Gastroesophageal sphincter (tissue), 3 donors: ENCODE measurements around the gene PPP4R1.

Source experiments
- EP300 ChIP-seq: sonication (generic); formaldehyde crosslinking; IDR thresholded peaks from one replicate; pipeline ENCODE4 v1.6.1; 2017; ENCODE audit warnings: antibody characterized with exemption, mild to moderate bottlenecking
- POLR2A ChIP-seq, 2 donors: fragments of 450-650 bp; IDR thresholded peaks; one replicate each; pipeline ENCODE4 v1.6.1; 2017; ENCODE audit warnings: antibody characterized with exemption in 2 of 2, mild to moderate bottlenecking in 2 of 2, moderate library complexity in 1 of 2
- POLR2AphosphoS5 ChIP-seq: sonication (generic); formaldehyde crosslinking; IDR thresholded peaks from one replicate; pipeline ENCODE4 v1.6.1; 2017; ENCODE audit warnings: antibody characterized with exemption
- TF ChIP-seq, protein P1 (sequence below), 4 experiments: fragments of 200-600 bp in 2 of 4; fragments of 450-650 bp in 2 of 4; sonication (generic) in 1 of 4; IDR thresholded peaks; one replicate each; pipeline ENCODE4 v1.5.1; 2017 to 2019; ENCODE audit warnings: antibody characterized with exemption in 4 of 4, mild to moderate bottlenecking in 2 of 4, moderate library complexity in 2 of 4

DNA sequence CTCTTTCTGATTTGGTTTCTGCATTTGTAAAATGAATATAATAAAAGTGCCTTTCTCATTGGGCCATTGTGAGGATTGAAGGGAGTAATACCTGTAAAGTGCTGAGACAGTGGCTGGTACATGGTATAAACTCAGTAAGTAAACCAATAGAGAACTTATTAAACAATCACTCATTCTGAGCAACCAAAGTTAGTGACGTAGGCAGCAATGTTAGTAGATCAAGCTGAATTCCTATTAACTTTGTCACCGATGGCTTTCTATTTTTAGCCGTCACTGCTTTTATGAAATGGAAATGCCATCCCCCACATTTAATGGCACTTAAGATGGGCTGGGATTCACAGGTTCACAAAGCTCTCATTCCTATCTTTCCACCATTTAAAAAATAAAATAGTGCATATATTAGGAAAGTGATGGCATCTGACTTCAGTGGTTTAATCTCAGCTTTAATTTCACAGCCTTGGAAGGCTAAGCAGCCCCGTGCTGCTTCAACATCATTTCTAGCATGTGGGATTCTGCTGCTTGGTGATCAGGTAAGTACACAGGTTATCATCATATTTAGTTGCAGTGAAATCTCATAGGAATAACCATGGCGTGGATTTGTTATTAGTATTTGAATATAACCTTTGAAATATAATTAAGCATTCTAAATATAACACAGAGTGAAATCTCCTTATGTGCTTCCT, 17.6 kb upstream of the PPP4R1 start:
- TF ChIP-seq, protein P1, sequence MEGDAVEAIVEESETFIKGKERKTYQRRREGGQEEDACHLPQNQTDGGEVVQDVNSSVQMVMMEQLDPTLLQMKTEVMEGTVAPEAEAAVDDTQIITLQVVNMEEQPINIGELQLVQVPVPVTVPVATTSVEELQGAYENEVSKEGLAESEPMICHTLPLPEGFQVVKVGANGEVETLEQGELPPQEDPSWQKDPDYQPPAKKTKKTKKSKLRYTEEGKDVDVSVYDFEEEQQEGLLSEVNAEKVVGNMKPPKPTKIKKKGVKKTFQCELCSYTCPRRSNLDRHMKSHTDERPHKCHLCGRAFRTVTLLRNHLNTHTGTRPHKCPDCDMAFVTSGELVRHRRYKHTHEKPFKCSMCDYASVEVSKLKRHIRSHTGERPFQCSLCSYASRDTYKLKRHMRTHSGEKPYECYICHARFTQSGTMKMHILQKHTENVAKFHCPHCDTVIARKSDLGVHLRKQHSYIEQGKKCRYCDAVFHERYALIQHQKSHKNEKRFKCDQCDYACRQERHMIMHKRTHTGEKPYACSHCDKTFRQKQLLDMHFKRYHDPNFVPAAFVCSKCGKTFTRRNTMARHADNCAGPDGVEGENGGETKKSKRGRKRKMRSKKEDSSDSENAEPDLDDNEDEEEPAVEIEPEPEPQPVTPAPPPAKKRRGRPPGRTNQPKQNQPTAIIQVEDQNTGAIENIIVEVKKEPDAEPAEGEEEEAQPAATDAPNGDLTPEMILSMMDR (IDR thresholded peaks at IDR 0.05), result no peak
- TF ChIP-seq POLR2AphosphoS5 (no peak), POLR2A (IDR thresholded peaks at IDR 0.05) (no peak), EP300 (no peak)
